IPS-18c (cell line): ENCODE results near the gene SF3A1.

ENCODE experiments used
- H3K4me3 ChIP-seq: 2 replicates; pipeline ENCODE4 v1.7.0; 2013; ENCODE audit warnings: low read depth, mild to moderate bottlenecking, low read length, moderate library complexity; ENCODE audit not compliant: insufficient read depth
- H3K9me3 ChIP-seq: one replicate; pipeline ENCODE4 v1.6.1; 2013; ENCODE audit warnings: mild to moderate bottlenecking, low read length, moderate library complexity; ENCODE audit not compliant: control insufficient read depth, insufficient read depth

SF3A1 gene

DNA sequence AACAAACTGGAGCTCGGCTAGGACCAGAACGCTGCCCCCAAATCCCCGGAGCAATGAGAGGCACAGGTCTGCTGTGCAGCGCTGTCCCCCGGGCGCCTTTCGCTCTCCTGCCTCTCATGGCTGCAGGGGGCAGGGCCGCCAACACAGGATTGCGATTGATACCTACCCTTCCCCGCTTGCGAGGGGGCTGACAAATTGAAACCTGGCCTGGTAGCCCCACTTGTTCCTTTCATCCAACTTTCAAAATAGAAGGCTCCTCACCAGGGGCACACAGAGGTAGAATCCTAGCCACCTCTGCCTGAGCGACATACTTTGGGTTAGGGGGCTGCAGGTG, 66.7 kb downstream of the SF3A1 start:
- Histone ChIP-seq H3K9me3 (no peaks in the 10 kb centered on the region), H3K4me3 (peak overlapping the region; percentile 84)

DNA sequence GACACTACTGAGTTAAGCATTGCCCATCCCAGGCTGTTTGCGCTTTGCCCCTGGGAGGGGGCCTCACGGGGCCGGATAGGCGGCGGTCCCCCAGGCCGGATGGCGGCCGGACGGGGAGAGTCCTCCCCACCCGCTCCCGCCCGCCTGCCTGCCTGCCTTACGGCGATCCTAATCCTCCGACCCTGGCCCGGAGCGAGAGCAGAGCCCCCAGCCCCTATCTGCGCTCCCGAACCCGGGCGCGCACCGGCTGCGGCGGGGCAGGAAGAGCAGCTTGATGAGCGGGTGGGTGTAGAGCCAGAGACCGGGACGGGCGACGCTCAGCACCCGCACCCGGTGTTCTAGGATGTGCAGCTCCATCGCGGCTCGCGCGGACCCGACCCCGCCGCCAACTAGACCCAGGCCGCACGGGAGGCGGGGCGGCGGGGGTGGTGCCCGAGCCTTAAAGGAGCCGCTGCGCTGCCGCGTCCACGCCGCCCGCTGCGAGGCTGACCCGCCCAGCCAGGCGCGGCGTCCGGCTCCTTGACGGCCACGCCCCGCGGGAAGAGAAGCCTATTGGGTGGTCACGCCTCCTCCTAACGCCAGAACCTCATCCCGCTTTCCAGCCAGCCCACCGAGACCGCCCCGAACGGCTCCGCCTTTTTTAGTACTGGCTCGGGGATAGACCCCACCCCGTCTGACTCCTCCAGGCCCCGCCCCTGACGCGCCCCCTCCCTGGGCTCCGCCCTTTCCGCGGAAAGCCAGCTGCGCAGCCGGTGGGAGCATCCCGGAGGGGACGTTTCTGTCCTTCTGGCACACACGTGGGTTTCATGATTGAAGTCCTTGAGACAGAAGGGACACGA, 67.3 kb downstream of the SF3A1 start, which contains the start of gene CASTOR1:
Gene CASTOR1, minus strand, starts transcription at position 365 of the 839 bp plus-strand sequence. Its CDS starts 8 bp downstream, at position 357.
- H3K9me3 ChIP-seq, result no peaks in the 10 kb centered on the region
- peak within 1 kb of the TSS; percentile 84 for H3K4me3 ChIP-seq

DNA sequence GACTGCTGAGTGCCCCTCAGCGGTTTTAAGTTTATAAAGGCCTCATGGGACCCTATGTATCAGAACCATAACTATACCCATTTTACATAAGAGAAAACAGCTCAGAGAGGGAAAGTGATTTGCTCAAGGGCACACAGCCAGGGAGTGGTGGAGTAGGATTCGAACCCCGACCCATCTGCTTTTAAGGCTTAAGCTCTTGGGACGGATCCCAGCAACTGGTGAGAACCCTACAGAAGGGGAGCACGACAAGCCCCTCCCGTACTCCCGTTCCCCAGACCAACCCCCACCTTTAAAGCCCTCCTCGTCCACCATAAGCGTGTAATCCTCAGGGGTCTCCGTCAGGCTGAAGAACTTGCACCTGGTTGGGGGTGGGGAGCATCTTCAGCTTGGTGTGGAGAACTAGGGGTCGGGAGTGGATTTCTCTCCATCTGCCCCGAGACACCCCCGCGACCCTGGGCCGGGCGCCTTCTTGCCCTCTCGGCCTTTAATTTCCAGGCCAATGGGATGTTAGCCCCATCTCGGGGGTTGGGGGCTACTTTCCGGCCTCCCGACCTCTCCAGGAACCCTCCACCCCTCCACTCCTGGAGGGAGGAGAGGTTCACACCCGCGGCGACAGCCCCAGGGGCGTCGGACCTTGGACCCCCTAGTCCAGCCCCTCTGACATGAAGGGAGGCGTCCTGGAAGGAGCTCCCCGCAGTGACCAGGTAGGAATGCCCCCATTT, 68.1 kb downstream of the SF3A1 start:
- Histone ChIP-seq H3K4me3 (peak overlapping the region; percentile 84), H3K9me3 (no peaks in the 10 kb centered on the region)

DNA sequence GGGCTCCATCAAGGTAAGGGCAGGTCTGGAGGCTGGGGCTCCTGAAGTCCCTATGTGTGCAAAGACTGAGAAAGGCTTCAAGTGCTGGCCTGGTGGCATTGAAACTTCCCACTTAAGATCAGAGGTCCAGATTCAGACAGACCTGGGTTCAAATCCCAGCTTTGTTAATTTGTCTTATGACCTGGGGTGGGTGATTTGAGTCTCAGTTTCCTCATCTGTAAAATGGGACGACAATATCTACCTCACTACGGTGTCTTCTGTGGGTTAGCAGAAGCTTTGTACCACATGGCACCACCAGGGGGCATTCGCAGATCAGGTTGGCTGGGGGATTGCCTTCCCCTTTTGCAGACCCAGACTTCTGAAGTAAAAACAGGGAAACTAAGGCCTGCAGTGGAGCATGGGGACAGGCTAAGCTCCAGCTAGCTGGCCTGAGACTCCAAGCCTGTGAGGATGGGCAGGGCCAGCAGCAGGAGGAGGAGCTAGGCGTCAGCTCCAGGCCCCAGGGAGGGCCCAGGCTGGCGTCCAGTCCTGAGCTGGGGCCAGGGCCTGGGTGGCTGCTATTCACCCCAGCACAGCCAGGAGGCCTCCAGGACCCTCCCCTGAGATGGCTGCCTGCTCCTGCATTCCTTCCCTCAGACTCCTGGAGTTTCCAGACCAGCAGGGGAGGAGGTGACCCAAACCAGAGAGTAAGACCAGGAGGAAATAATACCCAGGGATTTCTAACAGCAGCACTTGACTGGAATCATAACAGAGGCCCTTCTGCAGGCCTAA, 68.9 kb downstream of the SF3A1 start:
- Histone ChIP-seq H3K9me3 (no peaks in the 10 kb centered on the region), H3K4me3 (peak overlapping the region; percentile 84)

DNA sequence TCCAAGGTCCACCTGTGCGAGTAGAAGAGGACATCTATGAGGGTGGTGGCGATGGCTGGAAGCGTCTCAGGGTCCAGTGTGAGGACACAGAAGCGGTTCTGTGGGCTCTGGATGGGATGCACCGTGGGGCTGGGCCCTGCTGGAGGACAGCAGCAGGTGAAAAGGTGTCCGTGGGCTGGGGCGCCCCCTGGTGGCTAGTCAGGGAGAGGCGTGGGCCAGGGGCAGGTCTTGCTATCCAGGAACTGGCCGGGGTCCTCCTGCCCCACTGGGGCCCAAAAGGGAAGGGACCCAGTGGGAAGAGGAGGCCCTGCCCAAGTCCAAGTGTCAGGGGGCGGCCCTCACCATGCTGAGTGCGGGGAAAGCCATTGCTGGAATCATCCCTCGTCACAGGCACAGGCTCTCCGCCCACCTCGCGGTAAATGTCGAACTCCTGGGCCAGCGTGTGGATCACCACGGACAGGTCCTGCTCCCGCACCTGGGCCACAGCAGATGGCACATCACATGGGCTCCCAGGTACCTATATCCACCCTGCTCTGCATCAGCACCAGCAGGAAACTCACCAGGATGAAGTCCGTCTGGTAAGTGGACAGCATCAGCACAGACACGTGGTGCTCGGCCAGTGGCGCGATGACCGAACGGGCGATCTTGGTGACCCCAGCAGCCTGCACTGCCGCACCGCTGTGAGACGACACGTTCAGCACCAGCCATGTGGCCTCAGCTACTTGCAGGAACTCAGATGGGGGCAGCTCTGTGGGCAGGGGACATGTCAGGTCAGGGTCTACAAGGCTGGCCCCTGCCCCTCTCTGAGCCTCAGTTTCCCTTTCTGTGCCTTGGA, 69.7 kb downstream of the SF3A1 start:
- no peak overlapping the region for H3K4me3 ChIP-seq
- no peaks in the 10 kb centered on the region for H3K9me3 ChIP-seq

DNA sequence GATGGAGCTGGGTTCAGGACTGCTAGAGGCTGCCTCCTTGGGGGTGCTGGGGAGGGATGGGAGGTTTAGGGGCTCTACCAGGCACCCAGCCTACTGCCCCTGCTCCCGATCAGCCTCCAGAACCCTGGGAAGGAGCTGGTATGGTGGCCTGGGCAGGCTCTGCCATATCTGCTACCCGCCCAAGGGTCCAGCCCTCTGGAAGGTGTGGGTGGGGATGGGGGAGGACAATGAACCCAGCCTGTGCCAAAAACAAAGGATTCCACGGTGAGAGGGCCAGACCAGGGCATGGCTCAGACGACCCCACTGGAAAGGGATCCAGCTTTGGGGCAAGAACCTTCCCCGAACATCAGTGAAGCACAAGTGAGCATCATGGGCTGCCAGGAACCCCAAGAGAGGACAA, 70.4 kb downstream of the SF3A1 start:
- H3K9me3 ChIP-seq, result no peaks in the 10 kb centered on the region
- H3K4me3 ChIP-seq, result no peak overlapping the region

DNA sequence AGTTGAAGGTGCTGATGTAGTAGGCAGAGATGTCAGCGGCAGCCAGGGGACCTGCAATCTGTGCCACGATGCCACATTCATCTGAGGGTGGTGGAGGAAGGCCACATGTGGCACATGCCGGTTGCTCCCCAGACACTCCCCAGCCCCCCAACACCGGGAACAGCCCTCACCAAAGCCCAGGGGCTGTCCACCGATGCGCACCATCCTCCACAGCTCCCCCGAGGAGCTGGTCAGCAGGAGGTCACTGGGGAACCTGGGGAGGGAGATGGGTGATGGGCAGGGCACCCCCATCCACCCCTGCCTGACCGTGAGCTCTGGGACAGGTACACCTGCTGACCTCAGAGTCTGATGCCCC, 70.9 kb downstream of the SF3A1 start:
- Histone ChIP-seq H3K4me3 (no peak overlapping the region), H3K9me3 (no peaks in the 10 kb centered on the region)

DNA sequence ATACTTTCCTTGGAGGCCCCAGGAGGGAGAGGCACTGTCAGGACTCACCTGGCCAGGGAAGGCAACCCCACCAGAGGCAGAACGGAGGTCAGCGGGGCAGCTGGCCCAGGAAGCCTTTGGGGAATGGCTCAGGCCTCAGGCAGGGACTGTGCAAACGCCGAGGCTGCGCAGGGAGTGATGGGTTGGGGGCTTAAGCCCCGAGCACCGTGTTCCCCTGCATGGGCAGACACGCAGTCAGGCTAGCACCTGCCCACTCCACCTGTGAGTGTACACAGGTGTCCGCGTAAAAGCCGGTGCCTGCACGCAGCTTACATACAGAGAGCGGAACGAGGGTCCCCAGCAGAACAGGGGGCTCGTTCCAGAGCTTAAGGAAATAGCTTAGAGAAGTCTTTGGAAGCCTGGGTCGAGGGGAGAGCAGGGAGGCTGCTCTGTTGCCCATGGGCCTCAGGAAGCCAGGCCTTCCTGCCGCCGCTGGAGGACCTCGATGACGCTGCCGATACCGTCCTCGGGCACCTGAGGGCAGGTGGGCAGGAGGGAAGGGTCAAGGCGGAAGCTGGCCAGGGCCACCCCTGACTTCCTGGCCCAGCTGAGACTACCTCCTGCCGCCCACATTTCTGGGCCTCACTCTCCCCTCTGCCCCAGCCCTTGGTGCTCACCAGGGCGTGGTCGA, 71.4 kb downstream of the SF3A1 start:
- Histone ChIP-seq H3K9me3 (no peaks in the 10 kb centered on the region), H3K4me3 (no peak overlapping the region)

DNA sequence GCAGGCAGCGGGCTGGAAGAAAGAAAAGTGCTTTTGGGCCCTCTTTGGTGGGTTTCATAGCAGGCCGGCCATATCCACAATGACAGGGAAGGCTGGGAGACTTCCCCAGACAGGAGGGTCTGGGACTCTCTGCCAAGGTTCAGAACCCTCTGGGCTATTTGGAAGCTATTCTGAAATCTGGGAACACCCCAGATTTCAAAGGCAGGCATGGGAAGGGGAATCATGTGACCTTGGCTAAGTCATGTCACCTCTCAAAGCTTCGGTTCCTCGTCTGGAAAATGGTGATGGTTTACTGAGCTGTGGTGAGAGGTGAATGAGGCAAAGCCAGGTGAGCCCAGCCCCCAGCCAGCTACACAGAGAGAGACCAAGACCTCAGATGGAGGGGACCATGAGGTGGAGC, 72.0 kb downstream of the SF3A1 start:
- H3K9me3 ChIP-seq, result no peaks in the 10 kb centered on the region

DNA sequence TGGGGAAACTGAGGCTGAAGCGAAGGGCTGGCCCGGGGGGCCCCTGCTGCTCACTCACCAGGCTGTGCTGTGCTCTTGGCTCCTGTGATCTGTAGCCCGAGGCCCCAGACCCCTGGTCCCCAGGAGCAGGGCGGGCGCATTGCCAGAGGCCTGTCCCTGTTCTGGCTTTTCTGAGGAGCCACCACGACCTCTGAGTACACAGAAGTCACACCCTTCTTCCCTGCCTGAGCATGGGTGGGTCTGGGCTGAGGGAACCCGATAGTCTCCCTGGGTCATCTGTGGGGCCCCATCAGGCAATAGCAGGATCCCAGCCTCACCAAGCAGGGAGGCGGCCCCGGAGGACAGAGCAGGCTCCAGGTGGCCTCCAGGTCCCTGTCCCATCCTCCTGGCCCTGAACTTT, 72.5 kb downstream of the SF3A1 start:
- H3K4me3 ChIP-seq, result no peak overlapping the region
- H3K9me3 ChIP-seq, result no peaks in the 10 kb centered on the region

More for the DNA sequence above, 72.0 kb downstream of the SF3A1 start:
- H3K4me3 ChIP-seq, result no peak overlapping the region

DNA sequence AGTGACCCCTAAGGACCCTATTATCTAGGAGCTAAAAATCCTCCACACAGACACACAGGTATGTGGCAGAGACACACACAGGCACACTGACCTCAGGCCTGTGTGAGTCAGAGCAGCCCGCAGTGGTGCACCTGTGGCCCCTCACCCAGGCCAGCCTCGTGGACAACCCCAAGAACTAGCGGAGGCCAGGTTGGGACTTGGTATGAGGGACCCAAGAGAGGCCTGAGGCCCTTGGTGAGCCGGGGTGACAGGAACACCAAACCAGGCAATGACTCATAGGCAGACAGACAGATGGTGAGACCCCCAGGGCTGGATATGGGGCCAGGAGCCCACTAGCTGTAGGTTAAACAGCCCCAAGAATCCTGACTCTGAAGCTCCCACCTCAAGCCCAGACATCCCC, 73.4 kb downstream of the SF3A1 start:
- Histone ChIP-seq H3K4me3 (no peak overlapping the region), H3K9me3 (no peaks in the 10 kb centered on the region)

DNA sequence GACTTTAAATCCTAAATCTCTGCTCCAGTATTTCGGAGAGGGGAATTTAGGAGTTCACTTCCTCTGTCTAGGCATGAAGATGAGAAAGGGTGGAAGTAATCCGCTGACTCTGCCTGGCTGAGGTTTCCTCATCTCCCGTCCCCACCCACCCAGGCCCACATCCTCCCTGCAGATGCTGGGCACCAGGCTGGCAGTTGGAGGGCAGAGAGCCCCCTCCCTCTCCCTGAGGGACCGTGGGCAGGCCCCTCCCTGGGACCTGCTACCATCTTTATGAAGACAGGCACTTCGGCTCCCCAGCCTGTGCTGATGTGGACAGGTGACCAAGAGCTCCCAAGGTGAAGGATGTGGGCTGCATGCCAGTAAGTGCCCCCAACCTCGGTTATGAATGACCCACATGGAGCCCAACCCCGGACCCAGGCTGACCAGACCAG, 74.1 kb downstream of the SF3A1 start:
- no peaks in the 10 kb centered on the region for H3K9me3 ChIP-seq

More for the DNA sequence above, 74.1 kb downstream of the SF3A1 start:
- no peak overlapping the region for H3K4me3 ChIP-seq
